GM18907 (cell line): Measurements from ENCODE around the gene HESX1.

ENCODE experiments used
- ATAC-seq: cut with Tn5 transposase; IDR thresholded peaks from one replicate; pipeline ENCODE4 v1.9.1; 2021; ENCODE audit warnings: mild to moderate bottlenecking, moderate library complexity; ENCODE audit not compliant: unreplicated experiment

The HESX1 gene

GRCh38 chr3:57150113-57150581 is 49.6 kb downstream of the HESX1 start:
- ATAC-seq: no peak
